Cardiac muscle cell (in vitro differentiated cells and primary cell): ENCODE measurements around the gene TMEM106C. TPM values are rescaled to one million over a fixed set of nuclear protein-coding genes. Genes with fewer than 3 reads are reported as not detected.

Experiments
- DNase-seq, 2 donors: peaks; one replicate each; pipeline versions ENCODE4 v3.0.0 to v3.0.0-alpha.2; 2010 to 2017; ENCODE audit warnings: low read depth in 1 of 2, low spot score in 1 of 2
- H3K27ac ChIP-seq: fragments of 200-600 bp; sonication (generic); 2 replicates; pipeline ENCODE4 v1.5.1; 2016
- H3K27me3 ChIP-seq: fragments of 200-600 bp; sonication (generic); 2 replicates; pipeline ENCODE4 v1.6.0; 2016; ENCODE audit warnings: control low read depth
- H3K36me3 ChIP-seq: fragments of 200-600 bp; sonication (generic); 2 replicates; pipeline ENCODE4 v1.5.1; 2016; ENCODE audit warnings: control low read depth
- H3K4me1 ChIP-seq: fragments of 200-600 bp; sonication (generic); 2 replicates; pipeline ENCODE4 v1.8.1; 2017; ENCODE audit warnings: low read depth, mild to moderate bottlenecking, mixed run types
- H3K4me3 ChIP-seq: fragments of 200-600 bp; sonication (generic); 2 replicates; pipeline ENCODE4 v1.5.1; 2016; ENCODE audit warnings: mild to moderate bottlenecking
- H3K9me3 ChIP-seq: fragments of 200-600 bp; sonication (generic); 2 replicates; pipeline ENCODE4 v1.5.1; 2017; ENCODE audit warnings: low read depth, mild to moderate bottlenecking, control low read depth
- polyA plus RNA-seq: library from polyadenylated mRNA; unstranded; fragments of >200 nt; fragmentation: Nextera tagmentation; extraction: Ambion mirVana; gene quantifications from 2 replicates; pipeline ENCODE4 v1.2.1, GENCODE V29; 2016
- total RNA-seq: library from RNA; depleted of rRNA; stranded (reverse); fragments of >200 nt; gene quantifications from 2 replicates; pipeline ENCODE4 v1.2.3, GENCODE V29; 2016
- TF ChIP-seq, protein P1 (sequence below): IDR thresholded peaks from 2 replicates; pipeline ENCODE4 v1.5.1; 2012; ENCODE audit warnings: low read depth, mild to moderate bottlenecking, low read length

TMEM106C gene
- total and polyA plus RNA-seq, 2 experiments from 2014 or later = 100 to 108 TPM

DNA sequence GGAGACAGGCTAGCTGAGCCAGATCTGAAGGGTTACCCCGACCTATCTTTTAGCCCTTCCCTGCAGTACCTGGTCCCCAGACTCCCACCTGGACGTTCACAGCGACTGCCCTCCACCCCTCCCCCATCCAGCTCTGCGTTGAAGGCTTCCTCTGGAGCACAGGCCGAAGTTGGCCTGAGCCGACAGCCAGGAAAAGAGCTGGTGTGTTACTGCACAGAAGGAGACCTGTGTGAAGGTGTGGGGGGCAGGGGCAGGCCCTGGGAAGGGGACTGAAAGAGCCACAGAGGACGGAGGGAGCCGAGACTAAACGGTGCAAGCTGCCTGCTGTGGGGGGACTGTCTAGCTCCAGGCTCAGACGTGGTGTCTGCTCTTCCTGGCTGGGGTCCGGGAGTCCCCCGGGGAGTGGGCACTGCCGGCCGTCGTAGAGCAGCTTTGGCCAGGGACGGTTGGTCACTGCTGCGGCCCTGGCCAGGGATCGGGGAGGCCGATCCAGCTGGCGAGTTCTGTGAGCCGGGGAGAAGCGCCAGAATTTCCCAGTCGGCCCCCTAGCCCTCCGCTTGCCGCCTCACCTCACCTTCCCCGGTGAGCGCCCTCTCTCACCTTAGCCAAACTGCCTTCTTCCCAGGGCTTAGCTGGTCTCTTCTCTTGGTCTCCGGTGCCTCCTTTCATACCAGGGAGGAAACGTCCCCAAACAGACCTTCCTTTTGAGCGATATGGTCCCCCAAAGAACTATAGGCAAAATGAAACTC lies 41.8 kb downstream of the TMEM106C start:
- peak in 1 of 2 donors; percentile 52 for DNase-seq
- H3K27ac ChIP-seq = peak overlapping the region; percentile 68
- peak overlapping the region; percentile 35 for H3K4me3 ChIP-seq
- peaks cover 50% of the 10 kb centered on the region for H3K27me3 ChIP-seq
- TF ChIP-seq, protein P1, sequence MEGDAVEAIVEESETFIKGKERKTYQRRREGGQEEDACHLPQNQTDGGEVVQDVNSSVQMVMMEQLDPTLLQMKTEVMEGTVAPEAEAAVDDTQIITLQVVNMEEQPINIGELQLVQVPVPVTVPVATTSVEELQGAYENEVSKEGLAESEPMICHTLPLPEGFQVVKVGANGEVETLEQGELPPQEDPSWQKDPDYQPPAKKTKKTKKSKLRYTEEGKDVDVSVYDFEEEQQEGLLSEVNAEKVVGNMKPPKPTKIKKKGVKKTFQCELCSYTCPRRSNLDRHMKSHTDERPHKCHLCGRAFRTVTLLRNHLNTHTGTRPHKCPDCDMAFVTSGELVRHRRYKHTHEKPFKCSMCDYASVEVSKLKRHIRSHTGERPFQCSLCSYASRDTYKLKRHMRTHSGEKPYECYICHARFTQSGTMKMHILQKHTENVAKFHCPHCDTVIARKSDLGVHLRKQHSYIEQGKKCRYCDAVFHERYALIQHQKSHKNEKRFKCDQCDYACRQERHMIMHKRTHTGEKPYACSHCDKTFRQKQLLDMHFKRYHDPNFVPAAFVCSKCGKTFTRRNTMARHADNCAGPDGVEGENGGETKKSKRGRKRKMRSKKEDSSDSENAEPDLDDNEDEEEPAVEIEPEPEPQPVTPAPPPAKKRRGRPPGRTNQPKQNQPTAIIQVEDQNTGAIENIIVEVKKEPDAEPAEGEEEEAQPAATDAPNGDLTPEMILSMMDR = no peak
- peaks cover 29% of the 10 kb centered on the region for H3K4me1 ChIP-seq
- H3K9me3 ChIP-seq = no peaks in the 10 kb centered on the region
- H3K36me3 ChIP-seq = no peaks in the 10 kb centered on the region

DNA sequence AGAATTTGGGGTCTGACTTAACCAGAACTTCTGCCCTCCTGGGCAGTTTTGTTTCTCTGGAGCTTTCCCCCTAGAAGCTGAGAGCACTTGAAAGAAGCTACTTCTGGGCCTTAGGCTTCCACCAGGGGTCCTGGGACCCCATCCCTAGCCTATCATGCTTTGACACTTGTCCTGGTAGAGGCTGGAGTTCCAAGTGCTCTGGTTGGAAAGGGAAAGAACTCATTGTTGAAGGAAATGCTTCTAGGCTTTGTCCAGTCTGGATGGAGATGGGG lies 42.3 kb downstream of the TMEM106C start:
- H3K4me1 ChIP-seq = peaks cover 28% of the 10 kb centered on the region
- H3K27me3 ChIP-seq = peaks cover 53% of the 10 kb centered on the region
- H3K27ac ChIP-seq = no peak overlapping the region
- no peaks in the 10 kb centered on the region for H3K9me3 ChIP-seq
- H3K36me3 ChIP-seq = no peaks in the 10 kb centered on the region
- TF ChIP-seq, protein P1 = no peak
- no peak for DNase-seq
- H3K4me3 ChIP-seq = no peak overlapping the region

DNA sequence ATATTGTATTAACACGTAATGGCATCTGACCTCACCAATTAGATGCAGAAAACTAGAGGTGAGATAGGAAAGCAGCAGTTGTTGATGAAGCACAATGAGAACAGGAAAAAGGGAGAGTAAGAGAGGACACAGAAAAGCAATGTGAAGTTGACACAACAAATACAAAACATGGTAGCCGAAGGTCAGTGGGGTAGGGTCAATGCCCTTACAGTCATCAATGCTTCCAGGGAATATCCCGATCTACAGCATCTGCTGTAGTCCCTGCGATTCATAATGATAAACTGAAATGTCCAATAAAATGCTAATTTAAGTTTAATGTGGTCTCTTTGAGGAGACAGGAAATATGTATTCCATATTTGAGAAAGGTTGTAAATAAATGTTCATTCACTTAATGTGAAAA lies 43.8 kb downstream of the TMEM106C start:
- Histone ChIP-seq H3K27ac (no peak overlapping the region), H3K4me3 (no peak overlapping the region), H3K36me3 (no peaks in the 10 kb centered on the region), H3K4me1 (peaks cover 24% of the 10 kb centered on the region), H3K9me3 (no peaks in the 10 kb centered on the region), H3K27me3 (peaks cover 67% of the 10 kb centered on the region)
- TF ChIP-seq, protein P1 = no peak
- DNase-seq = no peak

DNA sequence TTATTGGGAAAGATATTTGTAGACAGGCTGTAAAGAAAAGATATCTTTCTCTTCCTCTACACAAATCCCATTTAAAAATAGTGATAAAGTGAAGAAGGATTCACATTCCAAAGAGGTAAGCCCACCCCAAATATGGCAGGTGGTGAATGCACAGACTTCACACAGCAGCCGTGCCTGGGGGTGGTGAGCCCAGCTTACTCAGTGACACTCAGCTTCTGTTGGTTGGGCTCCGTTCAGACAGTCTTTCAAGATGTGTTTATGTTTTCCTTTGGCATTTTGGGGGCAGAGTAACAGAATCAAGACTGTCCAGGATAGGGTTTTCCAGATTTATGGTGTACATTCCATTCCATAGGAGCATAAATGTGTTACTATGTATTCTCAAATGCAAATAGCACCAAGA lies 45.0 kb downstream of the TMEM106C start:
- DNase-seq = peak in 1 of 2 donors; percentile 37
- no peak overlapping the region for H3K4me3 ChIP-seq
- no peak overlapping the region for H3K27ac ChIP-seq
- no peaks in the 10 kb centered on the region for H3K36me3 ChIP-seq
- H3K4me1 ChIP-seq = peaks cover 19% of the 10 kb centered on the region
- H3K9me3 ChIP-seq = no peaks in the 10 kb centered on the region
- TF ChIP-seq, protein P1 = no peak
- H3K27me3 ChIP-seq = peaks cover 72% of the 10 kb centered on the region

DNA sequence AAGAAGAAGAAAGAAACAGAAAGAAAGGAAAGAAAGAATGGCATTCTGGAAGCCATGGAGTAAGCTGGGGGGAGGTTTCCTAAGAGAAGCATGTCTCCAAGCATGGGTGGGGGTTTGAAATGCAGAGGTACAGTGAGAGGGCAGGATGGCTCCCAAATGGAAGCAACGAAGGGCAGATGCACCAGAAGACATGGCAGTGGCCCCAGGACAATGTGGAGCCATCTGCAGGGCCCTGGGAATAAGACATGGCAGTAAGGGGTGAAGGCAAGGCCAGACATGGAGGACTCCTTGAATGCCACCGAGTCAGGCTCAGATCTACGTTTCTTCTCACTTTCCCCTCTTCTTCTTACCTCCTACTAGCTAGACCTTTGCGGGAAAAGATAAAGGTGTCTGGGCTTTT lies 45.6 kb downstream of the TMEM106C start:
- TF ChIP-seq, protein P1 = no peak
- Histone ChIP-seq H3K4me3 (no peak overlapping the region), H3K36me3 (no peaks in the 10 kb centered on the region), H3K4me1 (peaks cover 13% of the 10 kb centered on the region), H3K9me3 (no peaks in the 10 kb centered on the region), H3K27ac (no peak overlapping the region), H3K27me3 (peaks cover 70% of the 10 kb centered on the region)
- DNase-seq = no peak

DNA sequence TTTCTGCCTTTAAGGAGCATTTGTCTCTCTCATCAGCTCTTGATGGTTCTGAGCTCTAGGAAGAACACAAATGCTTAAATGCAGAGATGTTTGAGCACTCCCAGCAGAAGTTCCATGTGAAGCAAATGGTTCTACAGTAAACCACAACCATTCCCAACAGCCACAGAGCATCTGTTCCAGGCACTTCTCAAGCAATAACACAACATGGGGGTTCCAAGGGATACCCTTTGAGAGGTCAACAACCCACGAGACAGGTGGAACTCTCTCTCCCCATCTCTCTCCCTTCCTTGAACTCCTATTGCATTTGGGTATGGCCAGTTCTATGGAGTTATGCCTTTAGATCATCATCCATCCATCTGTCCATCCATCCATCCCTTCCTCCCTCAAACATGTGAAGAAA lies 46.1 kb downstream of the TMEM106C start:
- Histone ChIP-seq H3K4me3 (no peak overlapping the region), H3K9me3 (no peaks in the 10 kb centered on the region), H3K27me3 (peaks cover 76% of the 10 kb centered on the region), H3K4me1 (peaks cover 13% of the 10 kb centered on the region), H3K36me3 (no peaks in the 10 kb centered on the region), H3K27ac (no peak overlapping the region)
- DNase-seq = no peak
- TF ChIP-seq, protein P1 = no peak
